Neural crest cell (in vitro differentiated cells): ENCODE results near the gene TRIM75. TPM values are rescaled to one million over a fixed set of nuclear protein-coding genes. Genes with fewer than 3 reads are reported as not detected.
A peak's percentile ranks its signal among the peaks of the same experiment; 100 is the strongest.
"Not testable (repeated sequence)": the region's sequence is repeated elsewhere in the genome, so short reads cannot be mapped to it uniquely, and the experiment has no call there.

ENCODE experiments used
- DNase-seq: peaks from one replicate; pipeline ENCODE4 v3.0.0; 2021; ENCODE audit warnings: low read depth, mixed read lengths, low spot score
- H3K27ac Mint-ChIP-seq: one replicate; pipeline ENCODE4 v1.8.0; 2021; ENCODE audit warnings: mild to moderate bottlenecking, mixed read lengths; ENCODE audit not compliant: unreplicated experiment
- H3K27me3 Mint-ChIP-seq: 2 replicates; pipeline ENCODE4 v1.8.0; 2021; ENCODE audit warnings: low read depth, mild to moderate bottlenecking, mixed read lengths
- H3K36me3 Mint-ChIP-seq: 2 replicates; pipeline ENCODE4 v1.8.0; 2021; ENCODE audit warnings: low read depth, mild to moderate bottlenecking, mixed read lengths
- H3K4me1 Mint-ChIP-seq: 2 replicates; pipeline ENCODE4 v1.8.0; 2021; ENCODE audit warnings: mixed read lengths
- H3K4me3 Mint-ChIP-seq: one replicate; pipeline ENCODE4 v1.8.0; 2021; ENCODE audit warnings: mild to moderate bottlenecking, mixed read lengths
- H3K9me3 Mint-ChIP-seq: 2 replicates; pipeline ENCODE4 v1.8.0; 2021; ENCODE audit warnings: mixed read lengths
- CTCF ChIP-seq: fragments of 200-600 bp; sonication (generic); conservative IDR thresholded peaks from 2 replicates; pipeline ENCODE4 v1.5.0; 2021; ENCODE audit warnings: antibody characterized with exemption, mild to moderate bottlenecking
- total RNA-seq: library from RNA; stranded (reverse); gene quantifications from 2 replicates; pipeline ENCODE4 v1.2.1, GENCODE V29; 2021

TRIM75 gene
- total RNA-seq, 1 donor from 2014 or later = not detected

- no peaks in the 10 kb centered on the region for H3K4me1 Mint-ChIP-seq
- H3K36me3 Mint-ChIP-seq = no peaks in the 10 kb centered on the region
- no peak for TF ChIP-seq CTCF
- H3K4me3 Mint-ChIP-seq = no peak overlapping the region
- no peaks in the 10 kb centered on the region for H3K27me3 Mint-ChIP-seq
- DNase-seq = no peak
- H3K27ac Mint-ChIP-seq = no peak overlapping the region
- no peaks in the 10 kb centered on the region for H3K9me3 Mint-ChIP-seq
Measured at GRCh38 chr4:165010487-165010886, 43.2 kb upstream of the TRIM75 start.

GRCh38 chr4:165010991-165011390, 42.7 kb upstream of the TRIM75 start:
- Mint-ChIP-seq H3K36me3 (no peaks in the 10 kb centered on the region), H3K27ac (no peak overlapping the region)

GRCh38 chr4:165011403-165011802, 42.3 kb upstream of the TRIM75 start:
- no peak for TF ChIP-seq CTCF
- Mint-ChIP-seq H3K36me3 (no peaks in the 10 kb centered on the region), H3K4me1 (no peaks in the 10 kb centered on the region), H3K9me3 (no peaks in the 10 kb centered on the region), H3K27ac (no peak overlapping the region), H3K4me3 (no peak overlapping the region), H3K27me3 (no peaks in the 10 kb centered on the region)
- DNase-seq = no peak

More at GRCh38 chr4:165010991-165011390, 42.7 kb upstream of the TRIM75 start:
- no peaks in the 10 kb centered on the region for H3K4me1 Mint-ChIP-seq
- H3K4me3 Mint-ChIP-seq = no peak overlapping the region
- no peaks in the 10 kb centered on the region for H3K27me3 Mint-ChIP-seq
- no peaks in the 10 kb centered on the region for H3K9me3 Mint-ChIP-seq
- DNase-seq = no peak
- no peak for TF ChIP-seq CTCF

GRCh38 chr4:165013691-165014090, 40.0 kb upstream of the TRIM75 start:
- no peaks in the 10 kb centered on the region for H3K27me3 Mint-ChIP-seq
- no peak overlapping the region for H3K4me3 Mint-ChIP-seq
- H3K9me3 Mint-ChIP-seq = no peaks in the 10 kb centered on the region
- no peaks in the 10 kb centered on the region for H3K4me1 Mint-ChIP-seq
- DNase-seq = no peak
- H3K36me3 Mint-ChIP-seq = no peaks in the 10 kb centered on the region
- no peak overlapping the region for H3K27ac Mint-ChIP-seq
- TF ChIP-seq CTCF = no peak

- Mint-ChIP-seq H3K9me3 (no peaks in the 10 kb centered on the region), H3K4me3 (no peak overlapping the region), H3K27me3 (no peaks in the 10 kb centered on the region), H3K4me1 (no peaks in the 10 kb centered on the region), H3K36me3 (no peaks in the 10 kb centered on the region), H3K27ac (no peak overlapping the region)
- DNase-seq = no peak
- peak; percentile 31 for TF ChIP-seq CTCF
Measured at GRCh38 chr4:165016971-165017370, 36.7 kb upstream of the TRIM75 start.

- H3K36me3 Mint-ChIP-seq, H3K9me3 Mint-ChIP-seq, H3K27ac Mint-ChIP-seq, DNase-seq, H3K27me3 Mint-ChIP-seq, H3K4me3 Mint-ChIP-seq, H3K4me1 Mint-ChIP-seq: not testable (repeated sequence)
Measured at GRCh38 chr4:165019995-165020394, 33.7 kb upstream of the TRIM75 start.

GRCh38 chr4:165025782-165026181, 27.9 kb upstream of the TRIM75 start:
- not testable (repeated sequence) for H3K9me3 Mint-ChIP-seq, H3K4me1 Mint-ChIP-seq, H3K36me3 Mint-ChIP-seq, DNase-seq, H3K27me3 Mint-ChIP-seq, H3K27ac Mint-ChIP-seq, H3K4me3 Mint-ChIP-seq
